GM18508 (cell line): ENCODE results near the gene CDH13.

Source experiments
- ATAC-seq: cut with Tn5 transposase; IDR thresholded peaks from one replicate; pipeline ENCODE4 v1.9.1; 2021; ENCODE audit warnings: moderate number of reproducible peaks; ENCODE audit not compliant: insufficient read depth, unreplicated experiment

Gene CDH13

DNA sequence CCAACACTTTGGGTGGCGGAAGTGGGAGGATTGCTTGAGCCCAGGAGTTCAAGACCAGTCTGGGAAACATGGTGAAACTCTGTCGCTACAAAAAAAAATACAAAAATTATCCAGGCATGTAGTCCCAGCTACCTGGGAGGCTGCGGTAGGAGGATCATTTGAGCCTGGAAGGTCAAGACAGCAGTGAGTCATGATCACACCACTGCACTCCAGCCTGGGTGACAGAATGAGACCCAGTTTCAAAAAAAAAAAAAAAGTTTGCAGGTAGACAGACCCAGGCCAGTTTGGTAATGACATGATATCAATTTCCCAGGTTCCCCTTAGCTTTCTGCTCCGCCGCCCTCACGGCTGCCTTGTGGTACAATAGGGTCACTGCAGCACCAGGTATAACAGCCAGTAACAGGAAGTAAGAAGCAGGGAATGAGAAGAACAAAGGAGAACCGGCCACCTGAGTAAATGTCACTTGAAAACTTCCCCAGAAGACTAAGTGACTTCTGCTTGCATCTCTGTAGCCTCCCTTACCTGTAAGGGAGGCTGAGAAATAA, 979.8 kb downstream of the CDH13 start:
- no peak for ATAC-seq

DNA sequence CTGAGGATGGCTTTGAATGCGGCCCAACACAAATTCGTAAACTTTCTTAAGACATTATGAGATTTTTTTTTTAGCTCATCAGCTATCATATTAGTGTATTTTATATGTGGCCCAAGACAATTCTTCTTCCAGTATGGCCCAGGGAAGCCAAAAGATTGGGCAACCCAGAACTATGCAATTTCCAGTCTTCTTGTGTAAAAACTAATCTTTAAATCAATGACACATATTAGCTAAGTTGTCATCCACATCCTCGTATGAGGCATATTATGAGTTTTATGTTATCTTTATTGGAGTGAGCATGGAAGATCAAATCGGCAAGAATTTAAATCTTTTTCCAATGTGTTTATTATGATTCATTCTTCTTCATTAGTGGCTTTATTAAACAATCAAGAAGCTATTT, 982.4 kb downstream of the CDH13 start:
- no peak for ATAC-seq

DNA sequence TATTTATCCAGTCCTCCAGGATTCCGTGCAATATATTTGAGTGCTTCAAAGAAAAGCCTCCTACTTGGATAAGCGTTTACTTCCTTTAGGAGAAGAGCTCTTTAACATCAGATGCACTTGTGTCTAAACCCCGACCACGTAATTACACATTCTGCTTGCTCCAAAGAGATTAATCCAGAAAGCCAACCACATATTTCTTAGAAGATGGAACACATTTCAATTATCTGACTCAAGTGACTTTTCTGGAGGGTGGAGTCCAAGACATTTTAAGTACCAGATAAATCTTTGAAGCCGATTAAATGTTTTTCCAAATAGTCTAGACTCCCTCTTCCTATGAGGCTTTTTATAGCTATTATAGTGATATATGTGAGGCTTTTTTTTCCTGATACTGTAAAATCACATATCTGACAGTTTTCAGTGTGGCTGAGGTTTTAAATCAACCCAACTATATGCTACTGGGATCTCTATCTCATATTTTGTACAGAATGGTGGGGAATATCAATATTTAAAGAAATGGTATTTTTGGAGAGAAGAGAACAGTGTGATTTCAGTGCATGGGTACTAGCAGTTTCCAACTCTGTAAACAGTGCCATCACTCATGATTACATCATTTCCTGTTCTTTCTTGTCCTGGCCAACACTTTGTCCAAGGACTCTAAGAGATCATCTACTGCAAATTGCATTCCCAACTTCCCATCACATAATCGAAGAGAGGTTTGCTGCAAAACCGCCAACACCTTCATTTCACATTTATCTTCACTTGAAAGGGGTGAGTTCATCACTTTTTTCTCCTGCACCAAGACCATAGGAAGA, 988.6 kb downstream of the CDH13 start:
- no peak for ATAC-seq

DNA sequence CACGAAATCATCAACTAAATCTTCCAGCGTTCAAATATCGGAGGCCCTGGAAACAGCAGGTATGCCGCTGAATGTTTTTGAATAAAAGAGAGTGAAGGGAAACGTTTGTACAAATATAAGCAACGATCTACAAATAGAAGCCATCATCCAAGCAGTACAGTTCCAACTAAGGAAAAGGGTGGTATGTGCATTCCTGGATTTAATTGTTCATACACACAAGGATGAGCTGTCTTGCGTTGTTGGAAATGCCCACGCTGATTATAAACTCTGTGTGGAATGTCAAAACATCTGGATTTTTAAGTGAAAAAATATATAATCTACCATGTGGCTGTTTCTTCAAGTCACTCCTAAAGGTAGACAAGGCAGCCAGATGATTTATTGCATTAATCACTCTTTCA, 989.2 kb downstream of the CDH13 start:
- no peak for ATAC-seq

DNA sequence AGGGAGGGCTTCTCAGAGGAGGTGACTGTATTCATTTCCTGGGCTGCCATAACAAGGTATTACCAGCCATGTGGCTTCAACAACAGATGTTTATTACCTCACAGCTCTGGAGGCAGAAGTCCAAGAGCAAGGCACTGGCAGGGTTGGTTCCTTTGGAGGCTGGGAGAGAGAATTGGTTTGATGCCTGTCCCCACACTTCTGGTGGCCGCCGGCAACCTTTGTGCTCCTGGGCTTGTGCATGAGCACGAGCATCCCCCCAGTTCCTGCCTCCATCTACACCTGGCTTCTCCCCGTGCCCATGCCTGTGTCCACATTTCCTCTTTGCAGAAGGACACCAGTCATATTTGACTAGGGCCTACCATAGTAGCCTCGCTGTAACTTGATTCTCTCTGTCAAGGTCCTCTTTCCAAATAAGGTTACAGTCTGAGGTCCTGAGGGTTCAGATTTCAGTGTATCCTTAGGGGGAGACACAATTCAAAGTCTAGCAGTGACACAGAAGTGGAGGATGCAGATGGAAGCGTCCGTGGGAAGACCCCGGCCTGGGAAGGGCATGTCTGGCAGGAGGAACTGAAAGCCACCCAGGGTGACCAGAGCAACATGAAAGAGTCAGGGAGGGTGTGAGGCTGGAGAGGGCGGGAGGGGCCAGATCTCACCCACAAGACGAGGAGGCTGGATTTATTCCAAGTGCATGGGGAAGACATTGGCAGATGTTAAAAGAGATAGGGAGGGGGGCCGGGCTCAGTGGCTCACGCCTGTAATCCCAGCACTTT, 992.8 kb downstream of the CDH13 start:
- no peak for ATAC-seq

DNA sequence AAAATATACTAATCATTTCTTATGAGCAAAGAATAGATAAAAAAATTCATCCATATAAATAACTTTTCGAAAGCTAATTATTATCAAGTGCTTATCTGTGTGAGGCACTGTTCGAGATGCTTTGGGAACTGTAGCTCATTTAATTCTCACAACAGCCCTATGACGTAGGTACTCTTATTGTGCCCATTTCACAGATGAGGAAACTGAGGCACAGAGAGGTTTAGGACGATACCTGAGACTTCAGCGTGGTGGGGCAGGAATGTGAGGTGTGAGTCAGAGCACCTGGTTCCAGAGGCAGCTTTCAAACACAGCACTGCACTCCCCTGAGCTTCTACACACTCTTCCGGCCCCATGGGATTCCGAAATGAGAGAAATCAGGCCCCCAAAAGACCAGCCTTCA, 995.2 kb downstream of the CDH13 start:
- no peak for ATAC-seq

DNA sequence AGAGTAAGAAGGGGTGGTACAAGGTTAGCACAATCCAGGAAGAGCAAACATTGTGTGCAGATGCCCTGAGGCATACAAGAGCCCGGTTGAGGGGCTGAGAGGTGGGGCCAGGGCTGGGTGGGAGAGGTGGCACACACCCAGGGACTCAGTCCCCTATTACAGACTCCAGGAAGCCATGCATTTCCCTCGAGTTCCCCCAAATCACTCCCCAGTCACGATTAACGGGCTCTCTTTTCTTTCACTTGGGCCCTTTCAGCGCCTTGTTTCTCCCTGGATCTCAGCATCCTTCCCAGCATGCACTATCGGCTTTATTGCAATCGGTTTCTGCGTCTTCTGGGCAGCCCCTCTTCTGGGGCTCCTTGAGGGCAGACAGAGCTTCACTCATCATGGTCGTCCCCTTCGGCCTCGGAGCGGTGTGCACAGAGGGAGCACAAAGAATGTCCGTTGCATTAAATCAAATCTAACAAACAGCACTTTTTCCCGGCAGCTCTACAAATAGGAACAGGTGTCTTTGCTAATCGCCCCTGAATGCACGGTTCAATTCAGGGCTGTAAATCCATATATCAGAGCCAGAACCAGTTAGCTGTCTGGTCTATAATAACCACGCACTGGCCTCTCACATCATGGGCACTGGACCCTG, 996.4 kb downstream of the CDH13 start:
- ATAC-seq: no peak

DNA sequence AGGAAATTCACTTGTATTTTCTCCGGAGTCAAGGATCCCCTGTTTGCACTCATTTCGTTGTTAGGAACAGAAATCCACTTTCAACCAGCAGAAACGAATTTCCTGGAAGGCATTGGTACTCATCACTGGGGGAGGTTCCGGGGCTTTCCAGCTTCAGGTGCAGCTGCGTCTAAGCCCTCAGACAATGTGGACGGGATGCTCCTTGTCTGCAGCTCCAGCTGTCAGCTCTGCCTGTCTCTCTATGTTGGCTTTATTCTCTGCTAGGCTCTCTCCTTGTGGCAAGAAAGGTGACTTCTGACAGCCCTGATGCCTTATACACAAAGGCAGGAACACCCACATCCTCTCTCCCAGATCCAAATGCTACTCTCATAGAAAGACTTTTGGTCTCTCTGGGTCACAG, 997.1 kb downstream of the CDH13 start:
- ATAC-seq: no peak

DNA sequence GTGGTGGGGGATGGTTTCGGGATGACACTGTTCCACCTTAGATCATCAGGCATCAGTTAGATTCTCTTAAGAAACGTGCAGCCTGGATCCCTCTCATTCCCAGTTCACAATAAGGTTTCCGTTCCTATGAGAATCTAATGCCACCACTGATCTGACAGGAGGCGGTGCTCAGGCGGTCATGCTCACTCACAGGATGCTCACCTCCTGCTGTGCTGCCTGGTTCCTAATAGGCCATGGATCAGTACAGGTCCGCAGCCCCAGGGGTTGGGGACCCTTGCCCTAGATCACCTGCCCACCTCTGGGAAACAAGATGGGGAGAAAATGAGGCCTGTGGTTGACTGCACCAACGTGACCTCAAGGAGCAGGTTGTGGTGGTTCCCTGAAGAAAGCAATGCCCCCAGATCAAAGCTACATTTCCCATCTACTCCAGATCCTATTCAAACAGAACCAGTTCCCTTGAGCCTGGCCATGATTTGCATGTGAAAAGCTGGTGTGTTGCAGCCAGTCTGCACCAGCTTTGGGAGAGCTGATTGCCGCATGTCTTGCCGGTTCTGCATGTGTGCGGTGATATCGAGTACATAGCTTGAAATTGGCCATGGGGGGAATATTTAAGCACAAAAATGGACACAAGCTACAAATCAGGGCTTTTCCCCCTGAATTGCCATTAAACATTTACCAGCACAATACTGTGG, 997.8 kb downstream of the CDH13 start:
- ATAC-seq: no peak

DNA sequence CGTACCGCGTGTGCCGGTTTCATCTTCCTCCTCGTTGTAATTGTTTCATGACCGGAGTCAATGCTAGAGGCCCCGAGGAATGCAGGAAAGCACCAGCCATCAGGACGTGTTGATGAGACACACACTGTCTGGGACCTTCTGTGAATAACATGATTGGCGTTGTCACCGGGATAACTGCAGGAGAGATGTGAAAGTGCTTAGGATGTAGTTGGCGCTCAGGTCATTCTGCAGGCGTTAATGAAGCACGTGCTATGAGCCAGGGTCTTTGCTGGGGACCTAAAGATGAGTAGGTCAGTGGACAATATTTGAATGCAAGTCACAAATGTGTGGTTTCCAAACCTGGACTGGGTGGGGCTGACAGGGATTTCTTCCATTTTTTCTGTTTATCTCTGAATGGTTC, 999.4 kb downstream of the CDH13 start:
- no peak for ATAC-seq

DNA sequence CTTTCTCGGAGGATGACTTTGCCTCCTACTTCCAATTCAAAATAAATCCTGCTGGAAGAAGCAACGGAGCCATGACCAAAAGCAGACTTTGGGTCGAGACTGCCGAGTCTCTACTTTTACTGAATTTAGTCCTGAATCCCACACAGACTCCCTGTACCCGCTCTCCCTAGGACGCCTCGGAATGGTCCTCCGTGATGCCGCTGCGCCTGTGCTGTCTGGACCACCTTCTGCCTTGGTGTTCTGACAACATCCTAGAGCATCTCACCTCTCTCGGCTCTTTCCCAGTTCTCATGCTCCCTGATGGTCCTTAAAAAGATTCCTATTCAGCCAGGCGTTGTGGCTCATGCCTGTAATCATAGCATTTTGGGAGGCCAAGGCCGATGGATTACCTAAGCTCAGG, 999.9 kb downstream of the CDH13 start:
- ATAC-seq: no peak

DNA sequence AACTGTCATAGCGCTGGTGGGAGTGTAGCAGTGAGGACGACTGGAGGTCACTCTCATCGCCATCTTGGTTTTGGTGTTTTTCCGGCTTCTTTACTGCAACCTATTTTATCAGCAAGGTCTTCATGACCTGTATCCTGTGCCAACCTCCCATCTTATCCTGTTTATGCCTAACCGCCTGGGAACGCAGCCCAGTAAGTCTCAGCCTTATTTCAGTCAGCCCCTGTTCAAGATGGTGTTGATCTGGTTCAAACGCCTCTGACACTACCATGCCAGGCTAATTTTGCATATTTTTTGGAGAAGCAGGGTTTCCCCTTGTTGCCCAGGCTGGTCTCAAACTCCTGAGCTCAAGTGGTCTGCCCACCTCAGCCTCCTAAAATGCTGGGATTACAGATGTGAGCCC, 1001.2 kb downstream of the CDH13 start:
- ATAC-seq: no peak

DNA sequence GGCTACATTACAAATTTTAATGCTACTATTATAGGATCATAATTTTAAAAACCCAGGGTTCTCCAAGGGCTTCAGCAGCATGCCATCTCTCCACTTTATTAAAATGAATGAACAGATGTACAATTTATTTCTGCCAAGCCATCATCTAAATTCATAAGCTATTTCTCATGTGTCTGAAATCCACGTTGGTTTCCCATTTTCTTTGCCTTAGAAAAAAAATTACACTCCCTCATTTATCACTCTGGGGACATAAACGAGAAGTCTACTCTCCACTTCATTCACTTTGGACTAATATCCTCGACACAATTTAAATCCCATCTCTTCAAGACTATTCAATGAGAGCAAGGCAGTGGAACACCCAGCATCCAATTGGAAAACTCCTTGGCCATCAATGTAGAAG, 1002.7 kb downstream of the CDH13 start:
- ATAC-seq: no peak

DNA sequence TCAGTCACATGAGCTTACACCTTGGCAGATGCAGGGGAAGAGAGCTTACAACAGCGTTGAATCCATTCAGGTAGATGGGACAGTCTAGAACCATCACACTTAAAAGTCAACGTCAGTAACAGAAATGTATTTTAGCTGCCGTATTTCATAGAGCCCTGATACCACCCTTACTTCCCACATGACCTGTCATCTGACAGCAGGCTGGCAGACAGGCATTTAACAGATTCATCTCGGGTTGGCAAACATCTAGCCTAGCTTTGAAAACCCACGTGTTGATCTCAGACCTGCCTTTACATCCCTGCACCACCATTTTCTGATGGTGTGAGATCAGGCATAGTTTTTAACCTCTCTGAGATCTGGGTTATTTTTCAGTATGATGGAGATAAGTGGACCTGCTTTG, 1003.1 kb downstream of the CDH13 start:
- ATAC-seq: no peak

DNA sequence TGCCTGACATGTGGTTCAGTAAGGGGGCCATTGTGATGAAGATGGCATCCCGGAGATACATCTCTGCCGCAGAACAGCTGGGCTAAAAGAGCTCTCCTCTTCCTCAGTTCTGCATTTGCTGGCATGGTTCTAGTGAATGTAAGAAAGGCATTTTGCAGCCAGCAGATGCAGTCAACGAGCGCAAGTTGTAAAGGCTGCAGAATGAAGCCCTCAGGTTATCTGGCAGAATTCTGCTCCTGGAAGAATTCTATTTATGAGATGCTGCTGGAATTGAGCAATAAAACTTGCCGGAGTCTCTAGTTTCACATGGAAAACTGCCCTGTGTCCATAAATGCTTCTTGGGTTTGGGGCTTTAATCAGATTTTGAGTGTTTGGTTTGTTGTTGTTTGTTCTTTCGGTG, 1004.2 kb downstream of the CDH13 start:
- ATAC-seq: no peak

DNA sequence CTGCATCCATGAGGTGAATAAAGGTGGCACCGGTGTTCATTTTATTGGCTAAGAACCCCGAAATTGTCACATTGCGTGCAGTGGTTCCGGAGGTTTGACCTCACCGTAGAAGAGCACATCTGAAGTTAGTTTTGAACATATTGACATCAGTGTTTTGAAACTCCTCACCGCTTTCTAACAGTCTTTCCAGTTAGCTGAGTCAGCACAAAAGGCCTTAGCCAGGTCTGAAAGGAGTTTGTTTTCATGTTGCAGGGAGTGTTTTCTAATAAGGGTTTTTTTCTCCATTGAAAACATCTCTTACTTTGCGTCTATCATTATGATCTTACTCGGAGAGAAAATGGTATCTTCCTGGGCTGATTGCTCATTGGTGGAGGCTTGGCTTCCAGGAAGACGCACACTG, 1006.5 kb downstream of the CDH13 start:
- no peak for ATAC-seq

DNA sequence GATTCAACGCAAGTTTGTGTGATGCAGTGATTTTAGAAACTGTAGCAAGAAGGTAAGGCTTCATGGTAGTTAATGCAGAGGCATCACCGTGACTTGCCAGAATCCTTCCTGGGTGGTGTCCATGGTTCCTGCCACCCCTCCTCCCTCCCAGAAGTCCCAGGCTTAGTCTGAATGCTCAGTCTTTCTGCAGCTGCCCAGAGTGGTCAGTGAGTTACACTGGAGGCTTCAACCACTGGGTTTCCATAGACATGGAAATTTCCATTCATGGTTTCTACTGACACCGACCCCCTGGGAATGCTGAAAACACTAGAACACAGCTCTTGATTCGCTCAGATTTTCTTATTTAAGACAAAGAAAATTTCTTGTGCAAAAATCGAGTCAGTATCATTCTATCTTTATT, 1021.6 kb downstream of the CDH13 start:
- no peak for ATAC-seq

DNA sequence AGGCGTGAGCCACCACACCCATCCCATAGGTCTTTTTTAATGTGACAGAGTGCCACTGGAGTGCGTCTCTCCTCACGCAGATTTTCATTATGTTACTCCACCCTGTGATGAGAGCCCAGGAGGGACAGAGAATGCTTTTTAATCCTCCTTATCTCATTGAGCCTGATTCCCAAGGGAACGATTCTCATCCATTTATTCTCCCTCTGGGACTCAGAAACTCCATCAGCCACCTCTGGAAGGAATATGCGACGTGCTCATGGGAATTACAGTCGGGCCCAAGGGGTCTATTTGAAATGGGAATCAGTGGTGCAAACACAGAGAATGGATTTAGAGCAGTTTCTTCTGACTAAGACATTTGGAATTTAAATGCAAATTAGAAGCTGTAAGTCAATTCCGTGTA, 1025.1 kb downstream of the CDH13 start:
- no peak for ATAC-seq

DNA sequence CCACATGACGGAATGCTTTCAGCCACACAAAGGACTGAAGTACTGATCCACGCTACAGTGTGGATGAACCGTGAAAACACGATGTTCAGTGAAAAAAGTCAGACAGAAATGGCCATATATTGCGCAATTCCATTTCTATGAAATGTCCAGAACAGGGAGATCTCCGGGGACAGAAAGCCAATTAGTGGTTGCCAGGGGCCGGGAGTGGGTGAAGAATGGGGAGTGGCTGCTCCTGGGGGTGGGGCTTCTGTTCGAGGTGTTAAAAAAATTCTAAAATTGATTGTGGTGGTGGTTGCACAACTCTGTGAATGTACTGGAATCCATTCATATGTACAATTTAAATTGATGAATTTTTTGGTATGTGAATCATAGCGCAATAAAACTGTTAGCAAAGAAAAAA, 1026.2 kb downstream of the CDH13 start:
- ATAC-seq: no peak

DNA sequence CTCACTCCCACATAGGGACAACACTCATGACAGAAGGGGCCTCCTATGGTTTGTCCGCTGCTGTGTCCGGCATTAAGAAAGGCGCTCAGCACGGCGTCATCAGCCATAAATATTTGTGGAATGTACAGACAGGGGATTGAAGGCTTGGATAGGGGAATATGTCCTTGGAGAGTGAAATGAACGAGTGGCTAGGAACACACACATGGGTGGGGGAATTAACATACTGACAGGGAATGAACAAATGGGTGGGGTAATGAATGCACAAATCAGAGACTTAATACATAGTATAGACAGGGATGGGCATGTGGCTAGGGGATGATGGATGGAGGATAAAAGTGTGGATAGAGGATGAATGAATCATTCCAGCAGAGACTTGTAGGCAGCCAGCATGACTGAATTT, 1027.0 kb downstream of the CDH13 start:
- ATAC-seq: no peak

DNA sequence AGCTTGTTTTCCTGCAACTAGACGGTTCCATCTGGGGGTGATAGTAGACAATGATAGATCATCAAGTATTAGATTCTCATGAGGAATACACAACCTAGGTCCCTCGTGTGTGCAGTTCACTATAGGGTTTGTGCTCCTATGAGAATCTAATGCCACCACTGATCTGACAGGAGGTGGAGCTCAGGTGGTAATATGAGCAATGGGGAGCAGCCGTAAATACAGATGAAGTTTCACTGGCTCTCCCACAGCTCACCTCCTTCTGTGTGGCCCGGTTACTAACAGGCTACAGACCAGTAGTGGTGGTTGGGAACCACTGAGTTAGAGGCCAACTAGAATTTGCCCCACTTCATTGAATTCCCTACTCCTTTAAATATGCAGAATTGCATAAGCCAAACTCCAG, 1033.5 kb downstream of the CDH13 start:
- ATAC-seq: no peak
